HG02678 (cell line): ENCODE data around the gene TMEM252.

ENCODE experiments used
- ATAC-seq: cut with Tn5 transposase; IDR thresholded peaks from one replicate; pipeline ENCODE4 v1.9.1; 2021; ENCODE audit warnings: mild to moderate bottlenecking, moderate library complexity; ENCODE audit not compliant: unreplicated experiment

TMEM252 gene

GRCh38 chr9:68540712-68541535, at the start of gene TMEM252:
Gene TMEM252, minus strand, starts transcription at chr9:68540883. Its CDS starts 69 bp downstream, at chr9:68540814.
- ATAC-seq = no peak

GRCh38 chr9:68585034-68585761, 44.5 kb upstream of the TMEM252 start:
- ATAC-seq = no peak

DNA sequence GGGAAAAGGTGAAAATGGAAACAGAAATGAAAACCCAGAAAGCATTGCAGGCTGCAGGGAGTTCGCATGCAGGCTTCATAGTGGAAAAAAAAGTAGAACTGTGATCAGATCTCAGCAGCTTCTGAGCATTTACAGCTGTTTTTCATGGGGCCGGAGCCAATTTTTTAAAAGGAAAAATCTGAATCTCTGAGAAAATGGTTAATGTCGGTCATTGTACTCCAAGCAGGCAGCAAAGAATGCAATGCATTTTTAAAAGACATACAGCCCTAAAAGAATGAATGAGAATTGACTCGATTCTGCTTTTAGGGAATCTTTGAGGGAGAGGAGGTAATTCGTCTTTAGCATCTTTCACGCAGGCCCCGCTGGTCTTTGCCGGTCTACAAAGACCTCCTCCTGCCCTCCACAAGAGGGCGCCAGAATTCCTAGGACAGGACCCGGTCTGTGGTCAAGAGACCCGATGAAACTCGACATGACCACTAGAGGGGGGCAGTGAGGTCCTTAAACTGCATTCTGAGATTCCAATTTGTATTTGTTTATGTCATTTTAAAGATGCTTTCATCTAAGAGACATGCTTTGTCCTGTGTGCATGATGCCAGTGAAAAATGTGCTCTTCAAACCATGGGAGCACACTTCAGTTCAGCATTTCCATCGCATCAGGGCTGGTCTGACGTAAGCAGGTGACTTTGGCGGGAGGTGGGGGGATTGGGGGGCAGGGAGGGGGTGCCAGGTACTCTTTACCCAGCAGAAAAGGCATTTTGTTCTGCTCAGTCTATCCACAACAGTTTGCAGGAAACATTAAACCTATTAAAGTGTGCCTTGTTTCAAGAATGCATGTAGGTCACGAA, 43.7 kb upstream of the TMEM252 start:
- ATAC-seq = peak; percentile 92

GRCh38 chr9:68581696-68582095, 41.0 kb upstream of the TMEM252 start:
- no peak for ATAC-seq

GRCh38 chr9:68577774-68578591, 37.3 kb upstream of the TMEM252 start:
- peak; percentile 88 for ATAC-seq

DNA sequence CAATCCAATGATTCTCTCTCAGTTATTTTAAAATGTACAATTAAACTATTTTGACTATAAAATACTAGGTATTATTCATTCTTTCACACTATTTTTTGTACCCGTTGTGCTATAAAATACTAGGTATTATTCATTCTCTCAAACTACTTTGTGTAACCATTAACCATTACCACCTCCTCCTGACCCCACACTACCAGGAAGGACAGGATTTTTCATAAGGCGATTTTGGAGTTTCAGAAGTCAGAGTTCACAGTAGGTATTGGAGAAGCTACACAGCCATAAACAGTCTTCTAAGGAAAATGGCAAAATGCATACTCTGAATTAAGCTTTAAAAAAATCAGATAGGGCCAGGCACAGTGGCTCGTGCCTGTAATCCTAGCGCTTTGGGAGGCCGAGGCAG, 35.1 kb upstream of the TMEM252 start:
- ATAC-seq = no peak

- no peak for ATAC-seq
Observed at GRCh38 chr9:68574150-68574549, 33.5 kb upstream of the TMEM252 start.

DNA sequence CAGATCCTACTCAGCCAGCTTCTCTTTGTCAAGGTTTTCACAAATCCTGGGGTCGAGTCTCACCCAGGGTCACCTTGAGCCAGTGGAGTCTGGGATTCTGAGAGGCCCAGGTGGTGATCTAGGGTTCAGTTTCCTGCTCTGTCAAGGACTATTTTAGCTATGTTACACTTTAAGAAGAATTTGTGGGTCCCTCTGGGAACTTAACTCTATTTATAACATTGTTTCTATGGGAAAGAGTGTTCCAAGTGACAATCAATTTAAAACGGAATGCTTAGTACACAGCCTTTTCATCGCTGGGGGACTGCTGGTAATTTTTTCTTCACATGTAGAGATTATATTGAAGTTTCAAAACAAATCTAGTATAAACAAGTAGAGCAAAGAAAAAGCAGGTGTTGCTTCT, 26.9 kb upstream of the TMEM252 start:
- ATAC-seq = no peak

- ATAC-seq = no peak
Observed at GRCh38 chr9:68562461-68562860, 21.8 kb upstream of the TMEM252 start.

- peak; percentile 61 for ATAC-seq
Observed at GRCh38 chr9:68560071-68560844, 19.6 kb upstream of the TMEM252 start.

DNA sequence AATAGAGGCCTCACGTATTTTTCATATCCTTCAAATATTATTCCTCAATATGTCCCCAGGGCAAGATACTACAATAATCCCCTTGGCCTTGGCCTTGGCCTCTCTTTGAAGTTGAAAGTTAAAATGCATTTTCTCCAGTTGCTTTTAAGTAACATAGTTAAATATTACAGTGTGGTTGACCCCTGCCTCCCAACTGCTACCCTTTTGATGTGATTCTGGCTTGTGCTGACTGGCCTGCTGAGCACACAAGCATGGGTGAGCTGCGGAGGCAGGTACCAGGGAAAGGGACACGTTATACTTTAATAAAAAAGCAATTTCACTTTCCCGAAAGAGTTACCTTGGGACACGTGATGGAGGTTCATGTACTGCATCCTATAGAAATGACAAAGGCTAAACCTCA, 17.9 kb upstream of the TMEM252 start:
- no peak for ATAC-seq

DNA sequence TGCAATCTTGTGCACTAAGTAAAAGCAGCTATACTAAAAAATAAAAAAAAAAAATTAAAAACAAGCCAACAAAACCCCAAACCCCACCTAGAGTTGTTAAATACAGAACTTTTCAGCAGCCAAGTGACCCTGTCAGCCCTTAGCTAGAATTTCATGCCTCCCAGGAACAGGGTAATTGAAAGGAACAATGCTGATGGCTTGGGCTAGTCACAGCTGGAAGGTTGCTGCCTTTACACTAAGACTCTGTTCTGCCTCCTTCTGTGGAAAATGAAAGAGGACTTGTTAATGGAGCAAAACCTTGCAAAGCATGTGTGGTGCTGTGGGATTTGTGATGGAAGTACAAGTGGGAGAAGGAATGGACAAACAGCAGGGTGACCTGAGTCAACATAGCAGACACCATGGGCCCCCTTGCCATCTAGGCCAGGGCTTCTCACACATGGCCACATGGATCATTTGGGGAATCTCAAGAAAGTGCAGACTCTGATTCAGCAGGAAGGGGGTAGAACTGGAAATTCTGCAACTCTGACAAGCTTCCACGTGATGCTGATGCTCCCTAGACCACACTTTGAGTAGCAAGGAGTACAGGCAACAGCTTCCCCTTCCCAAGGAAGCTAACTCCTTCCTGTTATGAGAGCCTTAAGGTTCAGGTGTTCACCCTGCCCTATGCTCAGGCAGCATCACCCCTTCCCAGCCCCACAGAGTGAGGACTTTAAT, 14.9 kb upstream of the TMEM252 start:
- ATAC-seq = no peak

GRCh38 chr9:68552700-68553476, 12.2 kb upstream of the TMEM252 start:
- ATAC-seq = no peak

GRCh38 chr9:68551191-68551590, 10.5 kb upstream of the TMEM252 start:
- ATAC-seq = no peak

DNA sequence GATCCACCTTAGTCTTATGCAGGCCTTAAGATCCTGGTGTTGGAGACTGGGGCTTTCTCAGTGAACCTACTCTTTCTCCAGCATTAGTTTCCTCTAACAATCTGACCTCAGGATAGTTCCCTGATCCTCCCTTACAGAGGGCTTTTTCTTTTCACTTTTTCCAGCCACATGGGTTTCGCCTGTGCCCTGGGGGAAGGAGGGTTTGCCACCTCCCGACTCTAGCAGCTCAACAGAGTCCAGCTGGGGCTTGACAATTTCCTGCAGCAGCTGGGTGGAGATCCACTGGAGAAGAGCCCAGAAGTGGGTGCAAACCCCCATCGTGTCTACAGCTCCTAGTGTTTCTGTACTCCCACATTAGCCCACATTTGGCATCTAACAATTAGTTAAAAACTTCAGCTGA, 7.6 kb upstream of the TMEM252 start:
- ATAC-seq = no peak

DNA sequence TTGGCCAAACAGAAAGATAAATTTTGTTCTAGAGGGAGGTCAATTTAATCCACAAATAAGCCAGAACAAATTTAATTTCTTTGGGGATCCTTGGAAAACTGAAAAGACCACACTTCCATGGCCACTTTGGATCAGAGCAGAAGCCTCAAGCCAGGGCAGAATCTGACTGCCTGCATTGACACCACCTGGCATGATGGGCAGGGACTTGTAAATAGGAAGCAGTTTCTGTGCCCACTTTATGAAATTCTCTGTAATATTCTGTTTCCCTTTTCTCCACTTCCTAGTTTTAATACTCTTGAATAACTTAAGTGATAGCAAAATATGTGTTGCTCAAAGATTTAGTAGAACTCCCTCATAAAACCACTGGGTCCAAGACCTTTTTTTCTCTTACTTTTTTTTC, 6.7 kb upstream of the TMEM252 start:
- no peak for ATAC-seq

DNA sequence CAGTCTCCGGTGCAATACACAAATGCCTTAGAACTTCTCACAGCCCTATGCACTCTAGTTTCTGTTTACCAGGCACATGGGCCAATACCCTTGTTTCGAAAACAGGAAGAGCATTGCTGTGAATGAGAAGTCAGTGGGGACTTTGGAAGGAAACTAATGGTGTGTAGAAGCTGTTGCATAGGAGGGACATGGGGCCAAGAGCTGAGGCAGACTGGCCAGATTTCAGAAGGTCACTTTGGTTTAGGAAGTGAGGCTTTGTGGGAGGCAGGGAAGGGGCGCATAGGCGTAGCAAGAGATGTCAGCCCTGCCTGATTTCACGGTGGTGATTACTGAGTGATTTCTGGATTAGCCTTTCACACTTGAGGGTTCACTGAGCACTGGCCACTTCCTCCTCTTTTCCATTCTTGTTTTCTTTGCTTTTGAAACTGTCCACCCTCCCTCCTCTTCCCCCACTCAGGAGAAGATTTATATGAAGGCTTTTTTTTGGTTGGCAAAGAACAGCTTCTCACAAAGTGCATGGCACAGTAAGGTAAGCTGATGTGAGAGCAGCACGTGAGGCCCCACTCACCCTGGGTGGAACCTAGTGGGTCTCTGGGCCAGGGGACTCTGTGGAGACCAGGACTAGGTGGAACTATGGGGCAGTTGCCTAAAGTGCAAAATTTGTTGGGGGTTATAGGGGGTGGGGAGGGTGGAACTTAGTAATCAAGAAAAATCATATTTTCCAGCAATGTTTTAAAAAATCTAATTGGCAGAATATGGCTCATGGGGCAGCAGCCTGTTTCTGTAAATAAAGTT, 6.1 kb upstream of the TMEM252 start:
- ATAC-seq = peak; percentile 85
